PC-9 (cell line): ENCODE data around the gene SEMA3B. TPM values are rescaled to one million over a fixed set of nuclear protein-coding genes. Genes with fewer than 3 reads are reported as not detected.
A peak's percentile ranks its signal among the peaks of the same experiment; 100 is the strongest.
"Not testable (repeated sequence)": the region's sequence is repeated elsewhere in the genome, so short reads cannot be mapped to it uniquely, and the experiment has no call there.

Experiments
- BruUV-seq: library from RNA; stranded (reverse); fragments of 400-500 nt; replicated peaks from 2 replicates; lab custom pipeline; 2021; lab: Mats Ljungman, UMichigan
- CTCF ChIA-PET: fragments of 300-600 bp; sonication (Branson Sonifier 250); formaldehyde crosslinking; loops from one replicate; lab custom pipeline; 2022; ENCODE audit warnings: antibody characterized with exemption; lab: Charles Lee
- POLR2A ChIA-PET: fragments of 300-600 bp; sonication (Branson Sonifier 250); formaldehyde crosslinking; loops from one replicate; lab custom pipeline; 2022; ENCODE audit warnings: antibody characterized with exemption; ENCODE audit not compliant: unreplicated experiment; lab: Charles Lee
- DNase-seq, 2 experiments: peaks; one replicate each; pipeline versions ENCODE4 v3.0.0 to v3.0.0-alpha.2; 2015 to 2022; ENCODE audit warnings: mixed read lengths in 1 of 2
- H2AFZ ChIP-seq: fragments of 200-600 bp; sonication (generic); 2 replicates; pipeline ENCODE4 v1.8.1; 2017; ENCODE audit warnings: antibody characterized with exemption
- H3F3A ChIP-seq: fragments of 200-600 bp; sonication (generic); 2 replicates; pipeline ENCODE4 v1.8.1; 2017; ENCODE audit warnings: antibody characterized with exemption, mild to moderate bottlenecking, low read depth; ENCODE audit not compliant: insufficient read depth
- H3K27ac ChIP-seq: fragments of 200-600 bp; sonication (generic); 2 replicates; pipeline ENCODE4 v1.6.1; 2016; ENCODE audit warnings: mixed run types
- H3K27me3 ChIP-seq: fragments of 200-600 bp; sonication (generic); 2 replicates; pipeline ENCODE4 v1.6.1; 2016; ENCODE audit warnings: low read depth, mixed run types; ENCODE audit not compliant: insufficient read depth
- H3K36me3 ChIP-seq: fragments of 200-600 bp; sonication (generic); 2 replicates; pipeline ENCODE4 v1.6.1; 2016; ENCODE audit warnings: low read depth, mixed run types
- H3K4me1 ChIP-seq: fragments of 200-600 bp; sonication (generic); replicated peaks from 2 replicates; pipeline ENCODE4 v1.6.1; 2016; ENCODE audit warnings: mixed run types; ENCODE audit not compliant: insufficient read depth
- H3K4me2 ChIP-seq: fragments of 200-600 bp; sonication (generic); 2 replicates; pipeline ENCODE4 v1.6.1; 2017; ENCODE audit warnings: mixed run types
- H3K4me3 ChIP-seq: fragments of 200-600 bp; sonication (generic); 2 replicates; pipeline ENCODE4 v1.6.1; 2016; ENCODE audit warnings: mixed run types
- H3K79me2 ChIP-seq: fragments of 200-600 bp; sonication (generic); 2 replicates; pipeline ENCODE4 v1.6.1; 2017; ENCODE audit warnings: low read depth, mixed run types
- H3K9me2 ChIP-seq: fragments of 200-600 bp; sonication (generic); 2 replicates; pipeline ENCODE4 v1.8.1; 2017; ENCODE audit warnings: mild to moderate bottlenecking; ENCODE audit not compliant: insufficient read depth
- H3K9me3 ChIP-seq: fragments of 200-600 bp; sonication (generic); 2 replicates; pipeline ENCODE4 v1.8.1; 2016; ENCODE audit warnings: low read depth; ENCODE audit not compliant: insufficient read depth
- H4K20me1 ChIP-seq: fragments of 200-600 bp; sonication (generic); 2 replicates; pipeline ENCODE4 v1.8.1; 2017; ENCODE audit not compliant: insufficient read depth
- EZH2 ChIP-seq: fragments of 200-600 bp; sonication (generic); IDR thresholded peaks from 2 replicates; pipeline ENCODE4 v1.8.0; 2017; ENCODE audit warnings: antibody characterized with exemption, low read depth
- intact Hi-C: fragments of 100-400 bp; cut with micrococcal nuclease; formaldehyde crosslinking; loops from one replicate; pipeline ENCODE4 v1.10.0; 2022; ENCODE audit not compliant: unreplicated experiment
- total RNA-seq: library from RNA; stranded (reverse); gene quantifications from 2 replicates; pipeline ENCODE4 v1.2.3, GENCODE V29; 2021
- TF ChIP-seq, protein P1 (sequence below): fragments of 200-600 bp; sonication (generic); conservative IDR thresholded peaks from 2 replicates; pipeline ENCODE4 v1.6.1; 2017; ENCODE audit warnings: mixed run types, antibody characterized with exemption, mild to moderate bottlenecking, moderate library complexity

SEMA3B gene
- total RNA-seq, 1 experiment from 2014 or later = 52.4 TPM

DNA sequence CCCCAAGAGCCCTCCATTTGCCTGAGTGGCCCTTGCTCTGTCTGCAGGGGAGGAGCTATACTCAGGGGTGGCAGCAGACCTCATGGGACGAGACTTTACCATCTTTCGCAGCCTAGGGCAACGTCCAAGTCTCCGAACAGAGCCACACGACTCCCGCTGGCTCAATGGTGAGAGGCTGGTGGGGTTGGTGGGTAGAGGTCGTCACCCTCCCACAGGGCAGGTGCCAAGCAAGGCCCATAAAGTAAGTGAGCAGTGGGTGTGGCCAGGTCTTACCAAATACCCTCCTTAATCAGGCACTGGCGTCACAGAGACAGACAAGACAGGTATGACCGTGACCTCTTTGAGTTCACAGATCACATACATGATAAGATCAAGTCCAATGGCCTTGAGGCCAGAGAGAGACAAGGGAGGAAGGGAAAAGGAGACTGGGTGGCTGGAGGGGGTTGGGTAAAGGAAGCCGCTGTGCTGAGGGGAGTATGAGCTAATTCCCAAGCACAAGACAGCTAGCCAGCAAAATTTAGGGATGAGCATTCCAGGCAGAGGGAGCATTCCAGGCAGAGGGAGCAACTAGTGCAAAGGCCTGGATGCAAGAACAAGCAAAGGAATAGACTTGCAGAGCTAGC, 2.5 kb downstream of the SEMA3B start:
- TF ChIP-seq, protein P1, sequence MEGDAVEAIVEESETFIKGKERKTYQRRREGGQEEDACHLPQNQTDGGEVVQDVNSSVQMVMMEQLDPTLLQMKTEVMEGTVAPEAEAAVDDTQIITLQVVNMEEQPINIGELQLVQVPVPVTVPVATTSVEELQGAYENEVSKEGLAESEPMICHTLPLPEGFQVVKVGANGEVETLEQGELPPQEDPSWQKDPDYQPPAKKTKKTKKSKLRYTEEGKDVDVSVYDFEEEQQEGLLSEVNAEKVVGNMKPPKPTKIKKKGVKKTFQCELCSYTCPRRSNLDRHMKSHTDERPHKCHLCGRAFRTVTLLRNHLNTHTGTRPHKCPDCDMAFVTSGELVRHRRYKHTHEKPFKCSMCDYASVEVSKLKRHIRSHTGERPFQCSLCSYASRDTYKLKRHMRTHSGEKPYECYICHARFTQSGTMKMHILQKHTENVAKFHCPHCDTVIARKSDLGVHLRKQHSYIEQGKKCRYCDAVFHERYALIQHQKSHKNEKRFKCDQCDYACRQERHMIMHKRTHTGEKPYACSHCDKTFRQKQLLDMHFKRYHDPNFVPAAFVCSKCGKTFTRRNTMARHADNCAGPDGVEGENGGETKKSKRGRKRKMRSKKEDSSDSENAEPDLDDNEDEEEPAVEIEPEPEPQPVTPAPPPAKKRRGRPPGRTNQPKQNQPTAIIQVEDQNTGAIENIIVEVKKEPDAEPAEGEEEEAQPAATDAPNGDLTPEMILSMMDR = no peak
- TF ChIP-seq EZH2 = no peak
- peaks cover 29% of the 10 kb centered on the region for H3F3A ChIP-seq
- H3K9me2 ChIP-seq = no peaks in the 10 kb centered on the region
- H3K4me3 ChIP-seq = no peak overlapping the region
- H3K27ac ChIP-seq = no peak overlapping the region
- peaks cover 50% of the 10 kb centered on the region for H3K4me1 ChIP-seq
- no peaks in the 10 kb centered on the region for H3K36me3 ChIP-seq
- no peak for DNase-seq
- ChIA-PET POLR2A (interaction anchor here (0.5 to 0.6 kb wide), 2 partner anchors 8 to 28 kb away, joined by 3 read pairs; partner anchors contain the start of genes HYAL3 and NAA80), CTCF (interaction anchor here (0.6 to 1.5 kb wide), 4 partner anchors 11 to 343 kb away, joined by 4 to 9 read pairs (median 6); no protein-coding TSS in a partner anchor)
- intact Hi-C loops = loop anchor here (5.0 kb wide), 1 partner anchor 149 kb away; no protein-coding TSS in a partner anchor
- no peaks in the 10 kb centered on the region for H3K27me3 ChIP-seq
- BruUV-seq = no TSS peak
- no peaks in the 10 kb centered on the region for H3K9me3 ChIP-seq
- H2AFZ ChIP-seq = no peak overlapping the region
- peaks cover 15% of the 10 kb centered on the region for H3K79me2 ChIP-seq
- H3K4me2 ChIP-seq = peak overlapping the region; percentile 92
- H4K20me1 ChIP-seq = no peaks in the 10 kb centered on the region

DNA sequence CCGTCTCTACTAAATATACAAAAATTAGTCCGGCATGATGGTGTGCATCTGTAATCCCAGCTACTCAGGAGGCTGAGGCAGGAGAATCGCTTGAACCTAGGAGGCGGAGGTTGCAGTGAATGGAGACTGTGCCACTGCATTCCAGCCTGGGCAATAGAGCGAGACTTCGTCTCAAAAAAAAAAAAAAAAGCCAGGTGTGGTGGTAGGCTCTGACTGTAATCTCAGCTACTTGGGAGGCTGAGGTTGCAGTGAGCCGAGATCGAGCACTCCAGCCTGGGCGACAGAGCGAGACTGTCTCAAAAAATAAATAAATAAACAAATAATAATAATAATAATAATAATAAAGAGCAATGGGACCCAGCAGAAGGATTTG, 3.6 kb downstream of the SEMA3B start:
- H2AFZ ChIP-seq, H3K27me3 ChIP-seq, H3K27ac ChIP-seq, H3K36me3 ChIP-seq, H3K4me3 ChIP-seq, H4K20me1 ChIP-seq, BruUV-seq, H3K9me2 ChIP-seq, H3K4me2 ChIP-seq, DNase-seq, H3K9me3 ChIP-seq: not testable (repeated sequence)
- Histone ChIP-seq H3K4me1 (peaks cover 44% of the 10 kb centered on the region), H3K79me2 (peaks cover 15% of the 10 kb centered on the region), H3F3A (peaks cover 29% of the 10 kb centered on the region)
- POLR2A ChIA-PET = interaction anchor here (0.7 kb wide), 1 partner anchor 45 kb away, joined by 16 read pairs; no protein-coding TSS in a partner anchor
- CTCF ChIA-PET = interaction anchor here (0.7 to 1.5 kb wide), 3 partner anchors 13 to 50 kb away, joined by 3 to 7 read pairs (median 4); partner anchors contain the start of gene HYAL2
- intact Hi-C loops = loop anchor here (5.0 kb wide), 1 partner anchor 150 kb away; no protein-coding TSS in a partner anchor

DNA sequence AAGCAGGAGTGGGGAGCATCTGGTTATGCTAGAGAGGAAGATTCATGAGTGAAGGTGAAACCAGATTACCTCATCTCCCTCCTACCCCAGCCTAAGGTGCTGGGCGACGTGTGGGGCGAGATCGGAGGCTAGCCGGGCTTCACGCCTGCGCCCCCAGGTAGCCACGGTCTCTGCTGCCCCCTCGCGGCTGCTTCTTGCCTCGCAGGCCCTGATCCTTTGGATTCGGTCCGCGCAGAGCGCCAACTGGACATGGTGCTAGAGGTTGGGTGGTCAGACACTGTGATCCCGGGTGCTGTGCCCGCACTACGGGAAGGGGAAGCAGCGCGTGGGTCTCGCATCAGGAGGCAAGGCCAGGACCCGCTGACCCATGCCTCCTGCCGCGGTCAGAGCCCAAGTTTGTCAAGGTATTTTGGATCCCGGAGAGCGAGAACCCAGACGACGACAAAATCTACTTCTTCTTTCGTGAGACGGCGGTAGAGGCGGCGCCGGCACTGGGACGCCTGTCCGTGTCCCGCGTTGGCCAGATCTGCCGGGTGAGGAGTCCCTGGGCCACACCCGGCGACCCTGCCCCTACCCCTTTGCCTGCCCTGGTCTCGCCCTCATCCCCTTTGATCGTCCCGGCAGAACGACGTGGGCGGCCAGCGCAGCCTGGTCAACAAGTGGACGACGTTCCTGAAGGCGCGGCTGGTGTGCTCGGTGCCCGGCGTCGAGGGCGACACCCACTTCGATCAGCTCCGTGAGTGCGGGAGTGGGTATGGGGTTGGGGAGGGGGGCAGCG, 4.2 kb downstream of the SEMA3B start:
- H3K9me2 ChIP-seq = no peaks in the 10 kb centered on the region
- no TSS peak for BruUV-seq
- peaks cover 15% of the 10 kb centered on the region for H3K79me2 ChIP-seq
- H3K27ac ChIP-seq = no peak overlapping the region
- TF ChIP-seq, protein P1 = peak; percentile 91
- no peak for TF ChIP-seq EZH2
- H3K36me3 ChIP-seq = no peaks in the 10 kb centered on the region
- ChIA-PET CTCF (interaction anchor here (0.7 to 1.2 kb wide), 2 partner anchors 14 to 50 kb away, joined by 3 to 7 read pairs; partner anchors contain the start of gene HYAL2), POLR2A (interaction anchor here (0.6 kb wide), 1 partner anchor 80 kb away, joined by 4 read pairs; no protein-coding TSS in a partner anchor)
- H3K9me3 ChIP-seq = no peaks in the 10 kb centered on the region
- H3K27me3 ChIP-seq = no peaks in the 10 kb centered on the region
- H3F3A ChIP-seq = peaks cover 29% of the 10 kb centered on the region
- no peak overlapping the region for H2AFZ ChIP-seq
- intact Hi-C loops = loop anchor here (1.0 to 5.0 kb wide), 4 partner anchors 13 to 151 kb away; no protein-coding TSS in a partner anchor
- no peak overlapping the region for H3K4me3 ChIP-seq
- peaks cover 44% of the 10 kb centered on the region for H3K4me1 ChIP-seq
- H4K20me1 ChIP-seq = no peaks in the 10 kb centered on the region
- DNase-seq = peak; percentile 61 to 85
- 0 out of 2 replicates have a peak overlapping the region, but pooled peaks have one; percentile 36 for H3K4me2 ChIP-seq
